Measurements from ENCODE around the gene RPL38.

DNA sequence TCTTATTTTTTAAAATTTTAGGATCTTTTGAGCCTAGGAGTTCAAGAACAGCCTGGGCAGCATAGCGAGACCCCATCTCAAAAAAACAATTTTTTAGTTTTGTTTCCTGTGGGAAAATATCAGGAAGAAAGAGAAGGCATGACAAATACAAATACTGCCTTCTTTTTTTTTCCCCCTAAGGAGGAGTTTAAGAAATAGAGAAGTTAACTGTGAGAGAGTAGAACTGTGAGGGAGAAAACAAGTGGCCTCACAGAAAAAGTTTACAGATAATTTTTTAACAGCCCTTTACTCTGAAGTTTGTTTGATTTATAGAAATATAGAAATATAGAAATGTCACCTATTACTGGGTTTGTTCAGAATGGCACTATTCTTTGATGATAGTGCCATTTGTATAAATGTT, 31.0 kb downstream of the RPL38 start:
- no peak for TF ChIP-seq POLR2A (IDR thresholded peaks at IDR 0.05; ENCODE audit: low read depth, low read length)
- TF ChIP-seq SPI1 (IDR thresholded peaks at IDR 0.05; ENCODE audit: low read depth, low read length) = no peak
